ENCODE measurements around the gene TCL1B. TPM values are rescaled to one million over a fixed set of nuclear protein-coding genes. Genes with fewer than 3 reads are reported as not detected.

The TCL1B gene, protein sequence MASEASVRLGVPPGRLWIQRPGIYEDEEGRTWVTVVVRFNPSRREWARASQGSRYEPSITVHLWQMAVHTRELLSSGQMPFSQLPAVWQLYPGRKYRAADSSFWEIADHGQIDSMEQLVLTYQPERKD
- not detected for total RNA-seq

DNA sequence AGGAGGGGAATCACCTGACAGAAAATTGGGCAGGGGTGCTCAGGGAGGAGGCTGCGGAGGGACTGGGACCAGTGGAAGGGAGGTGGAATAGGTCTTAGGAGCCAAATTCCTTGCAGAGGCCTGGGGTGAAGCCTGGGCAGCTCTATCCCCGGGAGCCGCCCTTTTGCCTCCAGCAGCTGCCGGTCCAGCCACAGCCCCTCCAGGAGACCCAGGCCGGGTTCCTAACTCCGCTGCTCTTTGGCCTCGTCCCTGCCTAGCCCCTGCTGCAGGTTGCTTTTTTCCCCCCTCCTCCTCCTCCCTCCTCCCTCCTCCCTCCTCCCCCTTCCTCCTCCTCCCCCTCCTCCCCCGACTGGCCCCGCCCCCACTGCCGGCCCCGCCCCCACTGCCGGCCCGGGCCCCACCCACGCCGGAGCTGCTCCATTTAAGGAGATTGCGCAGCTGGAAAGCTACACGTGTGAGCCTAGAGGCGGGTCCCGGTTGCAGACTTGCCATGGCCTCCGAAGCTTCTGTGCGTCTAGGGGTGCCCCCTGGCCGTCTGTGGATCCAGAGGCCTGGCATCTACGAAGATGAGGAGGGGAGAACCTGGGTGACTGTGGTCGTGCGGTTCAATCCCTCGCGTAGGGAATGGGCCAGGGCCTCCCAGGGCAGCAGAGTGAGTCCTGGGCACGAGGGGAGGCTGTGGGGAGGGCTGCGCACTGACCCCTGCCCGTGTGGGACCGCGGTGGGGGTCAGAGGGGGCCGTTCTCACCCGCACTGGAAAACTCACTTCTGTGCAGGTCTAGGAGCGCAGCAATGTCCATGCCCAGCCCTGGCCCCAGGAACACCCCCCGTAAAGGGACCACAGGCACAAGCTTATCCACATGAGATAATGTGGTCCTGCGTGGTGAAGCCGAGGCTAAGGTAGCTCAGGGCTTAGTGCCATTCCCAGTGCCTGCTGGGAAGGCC, at the start of gene TCL1B:
TCL1B (plus strand) TSS at position 449 of the 945 bp plus-strand sequence; CDS start at position 491, 42 bp downstream.
- no peaks in the 10 kb centered on the region for H3K9me3 Mint-ChIP-seq
- H3K36me3 Mint-ChIP-seq (ENCODE audit: insufficient read depth) = no peaks in the 10 kb centered on the region
- no peak within 1 kb of the TSS for H3K4me3 Mint-ChIP-seq
- peaks cover 17% of the 10 kb centered on the region for H3K27me3 Mint-ChIP-seq (ENCODE audit: low read depth)
- DNase-seq (no peak), ATAC-seq (no peak)
- H3K4me1 Mint-ChIP-seq (ENCODE audit: low read depth) = no peaks in the 10 kb centered on the region

DNA sequence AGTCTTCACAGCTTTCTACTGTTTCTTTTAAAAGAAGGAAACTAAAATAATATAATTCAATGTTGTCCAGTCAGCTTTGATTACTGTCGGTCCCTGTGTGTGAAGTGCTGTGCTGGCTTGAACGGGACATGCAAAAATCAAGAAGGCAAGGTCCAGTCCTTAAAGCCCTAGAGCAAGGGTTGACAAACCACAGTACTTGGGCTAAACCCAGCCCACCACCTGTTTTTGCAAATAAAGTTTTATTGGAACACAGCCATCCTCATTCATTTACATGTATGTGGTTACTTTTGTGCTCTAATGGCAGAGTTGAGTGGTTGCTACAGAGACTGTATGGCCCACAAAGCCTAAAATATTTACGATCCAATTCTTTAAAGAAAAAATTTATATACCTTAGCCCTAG, 41.2 kb upstream of the TCL1B start:
- DNase-seq = no peak
- H3K4me1 Mint-ChIP-seq (ENCODE audit: low read depth) = no peaks in the 10 kb centered on the region
- H3K4me3 Mint-ChIP-seq = no peak overlapping the region
- H3K36me3 Mint-ChIP-seq (ENCODE audit: insufficient read depth) = no peaks in the 10 kb centered on the region
- H3K9me3 Mint-ChIP-seq = no peaks in the 10 kb centered on the region
- peaks cover 8% of the 10 kb centered on the region for H3K27me3 Mint-ChIP-seq (ENCODE audit: low read depth)
- ATAC-seq = no peak

DNA sequence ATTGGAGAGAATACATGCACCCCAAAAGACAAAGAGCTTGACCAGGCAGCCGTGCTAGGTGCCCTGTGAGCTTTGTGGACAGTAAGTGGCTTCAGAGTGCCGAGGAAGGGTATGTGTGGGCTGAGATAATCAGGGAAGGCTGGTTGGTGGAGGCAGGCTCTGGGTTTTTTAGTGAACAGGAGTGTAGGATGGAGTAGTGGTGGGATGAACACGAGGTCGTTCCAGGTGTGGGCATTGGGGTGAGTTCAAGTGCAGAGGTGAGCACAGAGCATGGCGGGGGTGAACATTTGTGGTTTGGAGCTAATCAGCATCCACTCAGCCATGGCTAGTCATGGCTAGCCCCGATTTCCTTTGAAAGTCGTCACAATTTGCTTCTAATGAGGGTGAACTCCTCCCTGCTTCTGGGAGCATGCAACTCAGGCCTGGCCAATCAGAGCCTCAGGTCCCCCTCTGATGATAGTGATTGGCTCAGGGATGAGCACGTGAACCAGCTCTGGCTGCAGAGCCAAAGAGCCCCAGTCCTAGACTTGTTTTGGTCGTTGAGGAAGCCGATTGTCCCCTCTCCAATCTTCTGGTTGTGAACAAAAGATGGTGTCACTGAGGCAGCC, 40.7 kb upstream of the TCL1B start:
- ATAC-seq (no peak), DNase-seq (no peak)
- Mint-ChIP-seq H3K36me3 (ENCODE audit: insufficient read depth) (no peaks in the 10 kb centered on the region), H3K9me3 (no peaks in the 10 kb centered on the region), H3K27me3 (ENCODE audit: low read depth) (peaks cover 5% of the 10 kb centered on the region), H3K4me3 (no peak overlapping the region), H3K4me1 (ENCODE audit: low read depth) (no peaks in the 10 kb centered on the region)

DNA sequence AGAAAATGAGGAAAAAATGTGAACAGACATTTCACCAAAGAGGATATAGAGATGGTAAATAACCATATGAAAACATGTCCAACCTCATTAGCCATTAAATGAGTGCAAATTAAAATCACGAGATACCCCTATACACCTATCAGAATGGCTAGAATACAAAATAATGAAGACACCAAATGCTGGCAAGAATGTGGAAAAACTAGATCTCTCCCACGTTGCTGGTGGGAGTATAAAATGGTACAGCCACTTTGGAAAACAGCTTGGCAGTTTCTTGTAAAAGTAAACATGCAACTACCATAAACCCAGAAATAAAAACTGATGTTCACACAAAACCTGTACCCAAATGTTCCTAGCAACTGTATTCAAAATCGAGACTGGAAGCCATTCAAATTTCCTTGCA, 38.3 kb upstream of the TCL1B start:
- no peaks in the 10 kb centered on the region for H3K9me3 Mint-ChIP-seq
- DNase-seq (no peak), ATAC-seq (no peak)
- peaks cover 5% of the 10 kb centered on the region for H3K4me1 Mint-ChIP-seq (ENCODE audit: low read depth)
- peaks cover 5% of the 10 kb centered on the region for H3K27me3 Mint-ChIP-seq (ENCODE audit: low read depth)
- H3K4me3 Mint-ChIP-seq = no peak overlapping the region
- H3K36me3 Mint-ChIP-seq (ENCODE audit: insufficient read depth) = no peaks in the 10 kb centered on the region

DNA sequence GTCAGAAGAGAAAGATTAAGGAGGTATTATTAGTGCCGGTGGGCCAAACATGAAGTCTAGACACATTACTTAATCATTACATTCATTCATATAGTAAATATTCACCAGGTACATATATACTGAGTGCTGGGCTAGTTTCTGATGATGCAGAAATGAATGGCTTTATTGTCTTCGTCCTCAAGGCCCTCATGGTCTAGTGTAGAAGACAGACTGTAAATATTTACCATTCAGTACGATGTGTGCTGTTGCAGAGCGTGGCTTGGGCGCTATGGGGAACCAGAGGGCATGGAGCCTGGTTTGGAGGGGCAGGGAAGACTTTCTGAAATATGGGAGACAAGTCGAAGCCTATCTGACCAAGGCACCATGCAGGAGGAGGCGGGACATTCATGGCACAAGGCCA, 37.0 kb upstream of the TCL1B start:
- Mint-ChIP-seq H3K9me3 (no peaks in the 10 kb centered on the region), H3K4me3 (no peak overlapping the region)

DNA sequence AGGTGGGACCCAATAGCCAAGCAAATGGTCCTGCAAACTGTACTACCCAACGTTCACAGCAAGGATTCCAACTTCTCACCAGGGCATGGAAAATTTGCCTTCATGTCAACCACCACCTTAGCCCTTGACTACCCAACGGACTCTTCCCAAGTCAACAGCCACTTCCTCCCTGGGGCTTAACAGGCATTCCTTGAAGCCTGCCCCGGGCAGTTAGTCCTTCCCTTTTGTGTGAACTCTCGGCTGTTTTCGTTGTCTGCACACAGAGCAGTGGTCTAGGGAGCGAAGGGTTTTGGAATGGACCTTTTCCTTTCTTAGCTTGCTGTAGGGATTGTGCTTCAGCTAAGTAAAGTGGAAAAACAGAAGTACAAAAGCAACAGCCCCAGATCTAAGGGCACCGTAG, 35.2 kb upstream of the TCL1B start:
- H3K9me3 Mint-ChIP-seq = no peaks in the 10 kb centered on the region
- H3K27me3 Mint-ChIP-seq (ENCODE audit: low read depth) = peaks cover 4% of the 10 kb centered on the region
- ATAC-seq (no peak), DNase-seq (no peak)
- peaks cover 7% of the 10 kb centered on the region for H3K4me1 Mint-ChIP-seq (ENCODE audit: low read depth)
- no peak overlapping the region for H3K4me3 Mint-ChIP-seq
- no peaks in the 10 kb centered on the region for H3K36me3 Mint-ChIP-seq (ENCODE audit: insufficient read depth)

More for the DNA sequence above, 37.0 kb upstream of the TCL1B start:
- ATAC-seq (no peak), DNase-seq (no peak)
- Mint-ChIP-seq H3K36me3 (ENCODE audit: insufficient read depth) (no peaks in the 10 kb centered on the region), H3K27me3 (ENCODE audit: low read depth) (peaks cover 5% of the 10 kb centered on the region), H3K4me1 (ENCODE audit: low read depth) (peaks cover 7% of the 10 kb centered on the region)

DNA sequence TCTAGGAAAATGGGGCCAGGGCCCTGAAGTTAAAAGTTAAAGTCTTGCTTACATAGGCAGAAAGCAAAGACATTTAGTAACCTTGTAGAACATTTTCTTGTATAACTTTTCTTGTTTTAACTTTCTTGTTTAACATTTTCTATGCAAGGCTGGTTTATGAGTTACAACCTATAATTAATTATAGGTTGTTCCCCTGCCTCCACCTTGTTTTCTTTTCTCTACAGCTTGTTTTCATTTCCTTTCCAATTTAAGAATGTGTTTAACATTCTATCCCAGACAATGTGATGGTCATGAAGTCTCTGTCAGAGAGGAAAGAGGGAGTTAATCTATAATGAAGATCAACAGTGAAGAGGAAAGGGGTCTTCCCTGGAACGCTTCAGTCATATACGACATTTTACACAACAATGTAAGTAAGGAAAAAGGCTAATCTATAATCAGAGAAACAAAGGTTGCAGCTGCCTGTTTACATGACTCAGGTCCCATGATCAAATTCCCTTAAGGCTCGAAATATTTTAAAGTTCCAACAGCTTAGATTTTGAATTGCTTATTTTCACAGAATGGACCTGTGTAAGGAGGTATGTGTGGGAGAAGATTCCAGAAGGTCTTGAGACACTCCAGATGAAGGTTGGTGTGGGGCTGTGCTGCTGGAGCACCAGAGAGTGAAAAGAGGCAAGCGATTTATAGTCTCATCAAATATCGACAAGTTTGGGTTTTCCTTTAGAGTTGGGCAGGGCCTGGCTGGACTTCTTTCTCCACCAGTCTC, 34.2 kb upstream of the TCL1B start:
- Mint-ChIP-seq H3K4me3 (no peak overlapping the region), H3K27me3 (ENCODE audit: low read depth) (peaks cover 2% of the 10 kb centered on the region), H3K4me1 (ENCODE audit: low read depth) (peaks cover 7% of the 10 kb centered on the region), H3K36me3 (ENCODE audit: insufficient read depth) (no peaks in the 10 kb centered on the region), H3K9me3 (no peaks in the 10 kb centered on the region)
- DNase-seq (no peak), ATAC-seq (no peak)

DNA sequence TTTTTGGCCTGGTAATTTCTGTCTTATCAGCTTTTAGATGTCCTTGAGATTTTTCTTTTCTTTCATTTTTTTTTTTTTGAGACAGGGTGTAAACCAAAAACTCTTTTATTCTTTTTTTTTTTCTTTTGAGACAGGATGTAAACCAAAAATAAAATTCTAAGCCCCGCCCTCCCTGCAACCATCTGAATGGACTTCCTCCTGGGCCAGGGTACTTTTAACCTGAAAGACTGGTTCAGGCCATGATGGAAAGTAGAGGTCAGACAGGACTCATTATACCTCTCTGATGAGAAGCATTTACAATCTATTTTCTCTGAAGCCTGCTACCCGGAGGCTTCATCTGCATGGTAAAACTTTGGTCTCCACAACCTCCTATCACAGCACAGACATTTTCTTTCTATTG, 33.5 kb upstream of the TCL1B start:
- Mint-ChIP-seq H3K36me3 (ENCODE audit: insufficient read depth) (no peaks in the 10 kb centered on the region), H3K4me3 (no peak overlapping the region)
- no peak for ATAC-seq

DNA sequence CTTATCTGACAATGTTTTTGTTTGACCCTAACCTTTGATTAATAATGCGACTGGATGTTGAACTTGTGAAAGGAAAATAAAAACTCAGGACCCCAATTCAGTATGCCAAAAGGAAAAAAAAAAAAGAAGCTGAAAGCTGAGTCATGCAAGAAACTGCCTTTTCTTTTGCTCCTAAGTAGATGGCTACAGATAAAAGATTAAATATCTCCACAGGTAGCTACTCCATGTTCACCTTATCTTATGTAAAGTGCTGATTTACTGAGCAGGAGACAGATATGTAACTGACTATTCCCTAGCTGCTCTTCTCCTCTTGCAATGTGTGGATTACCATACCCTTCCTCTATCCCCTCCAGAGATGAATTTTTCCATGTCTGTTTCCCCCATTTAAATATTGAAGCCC, 30.8 kb upstream of the TCL1B start:
- Mint-ChIP-seq H3K27me3 (ENCODE audit: low read depth) (peaks cover 14% of the 10 kb centered on the region), H3K9me3 (no peaks in the 10 kb centered on the region), H3K4me3 (no peak overlapping the region), H3K36me3 (ENCODE audit: insufficient read depth) (peaks cover 1% of the 10 kb centered on the region), H3K4me1 (ENCODE audit: low read depth) (peaks cover 7% of the 10 kb centered on the region)
- DNase-seq = no peak
- no peak for ATAC-seq

More for the DNA sequence above, 33.5 kb upstream of the TCL1B start:
- Mint-ChIP-seq H3K9me3 (no peaks in the 10 kb centered on the region), H3K27me3 (ENCODE audit: low read depth) (peaks cover 2% of the 10 kb centered on the region), H3K4me1 (ENCODE audit: low read depth) (peaks cover 7% of the 10 kb centered on the region)
- no peak for DNase-seq

DNA sequence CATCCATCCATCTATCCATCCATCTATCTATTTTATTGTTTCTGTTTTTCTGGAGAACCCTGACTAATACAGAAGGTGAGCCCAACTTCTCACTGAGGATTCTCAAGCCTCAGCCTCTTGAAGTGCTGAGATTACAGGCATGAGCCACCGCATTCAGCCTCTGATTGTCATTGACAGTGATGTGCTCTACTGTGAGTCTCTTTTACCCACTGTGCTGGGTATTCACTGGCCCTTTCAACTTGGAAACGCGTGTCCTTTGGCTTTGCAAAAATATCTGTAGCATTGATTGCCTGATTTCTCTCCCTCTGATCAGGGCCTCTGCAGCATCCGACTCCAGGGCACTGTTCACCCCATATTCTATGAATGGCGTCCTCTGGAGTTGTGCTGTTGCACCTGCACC, 29.6 kb upstream of the TCL1B start:
- ATAC-seq (no peak), DNase-seq (no peak)
- Mint-ChIP-seq H3K9me3 (no peaks in the 10 kb centered on the region), H3K27me3 (ENCODE audit: low read depth) (peaks cover 20% of the 10 kb centered on the region), H3K36me3 (ENCODE audit: insufficient read depth) (peaks cover 1% of the 10 kb centered on the region), H3K4me1 (ENCODE audit: low read depth) (peaks cover 7% of the 10 kb centered on the region), H3K4me3 (no peak overlapping the region)

DNA sequence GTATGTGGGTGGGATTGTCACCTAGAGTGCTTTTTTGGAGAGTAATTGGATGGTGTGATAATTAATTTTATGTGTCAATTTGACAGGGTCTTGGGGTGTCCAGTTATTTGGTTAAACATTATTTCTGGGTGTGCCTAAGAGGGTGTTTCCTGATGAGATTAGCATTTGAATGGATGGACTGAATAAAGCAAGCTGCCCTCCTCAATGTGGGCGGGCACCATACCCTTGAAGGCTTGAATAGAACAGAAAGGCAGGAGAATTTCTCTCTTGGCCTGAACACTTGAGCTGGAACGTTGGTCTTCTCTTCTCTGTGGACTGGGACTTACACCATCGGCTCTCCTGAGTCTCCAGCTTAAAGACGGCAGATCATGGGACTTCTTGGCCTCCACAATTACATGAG, 28.8 kb upstream of the TCL1B start:
- no peak for ATAC-seq
- peaks cover 1% of the 10 kb centered on the region for H3K36me3 Mint-ChIP-seq (ENCODE audit: insufficient read depth)
- no peak for DNase-seq
- peaks cover 8% of the 10 kb centered on the region for H3K4me1 Mint-ChIP-seq (ENCODE audit: low read depth)
- no peak overlapping the region for H3K4me3 Mint-ChIP-seq
- peaks cover 20% of the 10 kb centered on the region for H3K27me3 Mint-ChIP-seq (ENCODE audit: low read depth)
- no peaks in the 10 kb centered on the region for H3K9me3 Mint-ChIP-seq

DNA sequence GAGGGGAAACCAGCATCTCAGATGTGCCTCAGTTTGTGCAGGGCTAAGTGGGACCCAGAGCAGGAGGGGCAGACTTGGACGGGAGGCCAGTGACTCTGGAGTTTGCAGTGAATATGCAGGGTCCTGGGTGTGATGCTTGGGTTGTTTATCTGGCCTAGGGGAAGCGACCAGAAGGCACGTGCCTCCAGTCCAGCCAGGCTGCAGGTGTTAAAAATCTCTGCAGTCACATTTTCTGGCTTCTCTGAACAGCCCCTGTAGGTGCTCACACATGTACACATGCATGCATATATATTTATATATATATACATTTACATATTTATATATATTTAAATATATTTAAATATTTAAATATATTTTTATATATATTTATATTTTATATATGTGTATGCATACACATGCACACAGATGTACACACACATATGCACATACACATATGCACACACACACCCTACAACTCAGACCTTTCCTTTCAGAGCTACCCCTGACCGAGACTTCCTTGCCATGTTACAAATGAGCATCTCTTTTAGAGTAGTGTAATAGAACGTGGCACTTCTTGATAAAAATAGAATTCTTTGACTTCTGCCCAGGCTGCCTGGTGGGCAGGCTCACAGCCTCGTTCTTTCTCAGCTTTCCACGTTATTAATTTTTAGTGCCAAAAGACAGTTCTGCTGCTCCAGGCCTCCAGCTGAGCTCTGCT, 26.8 kb upstream of the TCL1B start:
- Mint-ChIP-seq H3K4me3 (no peak overlapping the region), H3K27me3 (ENCODE audit: low read depth) (peaks cover 18% of the 10 kb centered on the region), H3K4me1 (ENCODE audit: low read depth) (peaks cover 8% of the 10 kb centered on the region), H3K9me3 (no peaks in the 10 kb centered on the region), H3K36me3 (ENCODE audit: insufficient read depth) (peaks cover 1% of the 10 kb centered on the region)
- ATAC-seq = no peak
- no peak for DNase-seq

DNA sequence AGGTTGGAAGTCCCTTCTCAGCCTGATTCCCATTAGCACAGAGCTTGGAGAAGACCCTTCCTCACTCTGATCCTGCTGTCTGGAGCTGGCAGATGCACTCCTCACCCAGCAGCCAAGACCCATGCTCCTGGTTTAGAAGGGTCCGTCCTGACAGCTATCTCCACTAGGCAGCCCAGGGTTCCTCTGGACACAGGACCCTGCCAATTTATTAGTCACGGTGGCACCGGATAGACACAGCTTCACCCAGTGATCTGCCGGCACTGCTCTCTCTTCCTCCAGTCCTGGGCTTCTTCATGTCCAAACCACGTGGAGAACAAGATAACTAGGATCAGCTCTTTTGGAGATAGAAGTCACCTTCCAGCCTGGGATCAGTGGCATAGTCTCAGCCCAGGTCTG, 26.2 kb upstream of the TCL1B start:
- no peak for ATAC-seq
- H3K4me3 Mint-ChIP-seq = no peak overlapping the region
- H3K36me3 Mint-ChIP-seq (ENCODE audit: insufficient read depth) = peaks cover 1% of the 10 kb centered on the region
- no peaks in the 10 kb centered on the region for H3K9me3 Mint-ChIP-seq
- H3K27me3 Mint-ChIP-seq (ENCODE audit: low read depth) = peaks cover 20% of the 10 kb centered on the region
- no peak for DNase-seq
- peaks cover 8% of the 10 kb centered on the region for H3K4me1 Mint-ChIP-seq (ENCODE audit: low read depth)
